T-helper 1 cell treated with Interleukin-12 subunit alpha and Interleukin-12 subunit beta and Interleukin-4 antibody, amounts not matched to agents 30 μg/mL and 1 μg/mL, for 36 hours (primary cell): ENCODE measurements around the gene NRCAM.

Experiments
- H3K27ac Mint-ChIP-seq: one replicate; pipeline ENCODE4 v1.8.0; 2021; ENCODE audit warnings: mild to moderate bottlenecking, mixed read lengths
- H3K27me3 Mint-ChIP-seq: one replicate; pipeline ENCODE4 v1.8.0; 2021; ENCODE audit warnings: low read depth, mixed read lengths
- H3K36me3 Mint-ChIP-seq: one replicate; pipeline ENCODE4 v1.8.0; 2021; ENCODE audit warnings: low read depth, mixed read lengths
- H3K4me1 Mint-ChIP-seq: one replicate; pipeline ENCODE4 v1.8.0; 2021; ENCODE audit warnings: low read depth, mixed read lengths
- H3K4me3 Mint-ChIP-seq: one replicate; pipeline ENCODE4 v1.8.0; 2021; ENCODE audit warnings: mild to moderate bottlenecking, moderate library complexity, mixed read lengths
- H3K9me3 Mint-ChIP-seq: one replicate; pipeline ENCODE4 v1.8.0; 2021; ENCODE audit warnings: mixed read lengths

NRCAM gene

DNA sequence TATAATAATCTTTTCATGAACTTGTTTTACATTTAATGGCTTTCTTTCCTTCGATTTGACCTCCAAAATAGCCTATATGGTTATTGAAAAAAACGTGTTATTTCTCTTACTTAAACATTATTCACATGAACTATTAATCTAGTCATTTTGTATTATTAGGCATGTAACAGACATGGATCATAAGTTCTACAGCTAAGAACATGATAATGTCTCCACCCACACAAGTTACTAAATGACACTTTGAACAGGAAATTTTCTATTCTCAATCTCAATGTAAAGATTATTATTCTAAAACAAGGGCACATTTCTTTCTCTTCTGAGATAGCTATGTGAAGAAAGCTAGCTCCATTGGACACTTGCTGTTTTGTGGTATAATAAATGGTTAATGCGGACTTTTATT lies 336.0 kb downstream of the NRCAM start:
- Mint-ChIP-seq H3K4me3 (no peak overlapping the region), H3K4me1 (no peaks in the 10 kb centered on the region), H3K27ac (no peak overlapping the region), H3K27me3 (no peaks in the 10 kb centered on the region), H3K36me3 (no peaks in the 10 kb centered on the region), H3K9me3 (no peaks in the 10 kb centered on the region)

DNA sequence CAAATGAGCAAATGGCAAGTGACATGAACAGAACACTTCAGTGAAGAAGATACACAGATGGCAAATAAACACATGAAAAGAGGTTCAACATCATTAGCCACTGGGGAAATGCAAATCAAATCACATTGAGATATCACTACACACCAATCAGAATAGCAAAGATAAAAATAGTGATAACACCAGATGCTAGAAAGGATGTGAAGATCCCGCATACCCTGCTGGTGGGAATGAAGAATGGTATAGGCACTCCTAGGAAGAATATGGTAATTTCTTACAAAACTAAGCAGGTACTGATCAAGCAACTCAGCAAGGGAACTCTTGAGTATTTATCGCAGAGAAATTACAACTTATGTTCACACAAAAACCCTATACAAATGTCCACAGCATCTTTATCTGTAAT lies 337.3 kb downstream of the NRCAM start:
- Mint-ChIP-seq H3K27ac (no peak overlapping the region), H3K27me3 (no peaks in the 10 kb centered on the region), H3K36me3 (no peaks in the 10 kb centered on the region), H3K4me1 (no peaks in the 10 kb centered on the region), H3K9me3 (no peaks in the 10 kb centered on the region), H3K4me3 (no peak overlapping the region)

DNA sequence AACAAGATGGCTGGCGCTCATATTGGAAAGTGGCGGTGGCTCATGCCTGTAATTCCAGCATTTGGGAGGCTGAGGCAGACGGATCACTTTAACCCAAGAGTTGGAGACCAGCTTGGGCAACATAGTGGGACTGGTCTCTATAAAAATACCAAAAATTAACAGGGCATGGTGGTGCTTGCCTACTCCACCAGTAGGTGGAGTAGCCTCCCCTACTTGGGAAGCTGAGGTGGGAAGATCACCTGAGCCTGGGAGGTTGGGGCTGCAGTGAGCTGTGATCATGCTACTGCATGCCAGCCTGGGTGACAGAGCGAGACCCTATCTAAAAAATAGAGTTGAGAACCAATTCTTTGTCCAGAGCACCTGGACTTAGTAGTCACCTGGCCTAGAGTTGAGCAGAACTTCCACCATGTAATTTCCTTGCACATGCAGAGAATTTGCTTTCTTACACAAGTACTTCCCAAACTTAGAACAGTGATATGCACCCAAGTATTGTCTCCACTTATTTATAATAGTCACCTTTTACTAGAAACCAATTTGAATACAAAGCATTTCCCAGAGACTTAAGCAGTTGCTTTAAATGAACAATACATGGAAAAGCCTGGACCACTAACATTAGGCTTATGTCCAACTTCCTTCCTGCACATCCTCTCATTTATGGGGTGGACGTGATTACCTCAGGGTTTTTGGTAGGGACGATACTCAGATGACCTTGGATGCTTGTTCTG lies 342.0 kb downstream of the NRCAM start:
- Mint-ChIP-seq H3K4me1 (no peaks in the 10 kb centered on the region), H3K4me3 (no peak overlapping the region), H3K36me3 (no peaks in the 10 kb centered on the region), H3K27me3 (no peaks in the 10 kb centered on the region), H3K9me3 (no peaks in the 10 kb centered on the region), H3K27ac (no peak overlapping the region)

DNA sequence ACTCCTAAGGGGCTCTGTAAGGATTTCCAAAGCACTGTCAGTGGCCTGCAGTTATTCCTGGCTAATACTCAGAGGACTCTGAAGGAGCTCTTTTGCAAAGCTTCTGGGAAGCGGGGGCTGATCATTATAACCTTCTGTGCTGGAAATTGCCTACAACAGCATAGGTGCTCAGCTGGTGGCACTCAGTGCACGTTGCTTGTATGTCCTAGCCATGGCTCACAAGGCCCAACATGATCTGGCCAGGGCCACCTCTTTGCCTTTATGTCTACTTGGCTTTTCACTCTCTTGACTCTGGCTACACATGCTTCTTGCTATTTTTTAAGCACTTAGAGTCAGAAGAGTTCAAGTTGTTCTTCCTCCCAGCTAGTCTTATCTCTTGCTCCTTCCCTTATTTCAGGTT lies 343.6 kb downstream of the NRCAM start:
- H3K4me1 Mint-ChIP-seq: no peaks in the 10 kb centered on the region
- H3K9me3 Mint-ChIP-seq: no peaks in the 10 kb centered on the region
- H3K27me3 Mint-ChIP-seq: no peaks in the 10 kb centered on the region
- H3K27ac Mint-ChIP-seq: no peak overlapping the region
- no peaks in the 10 kb centered on the region for H3K36me3 Mint-ChIP-seq
- H3K4me3 Mint-ChIP-seq: no peak overlapping the region

DNA sequence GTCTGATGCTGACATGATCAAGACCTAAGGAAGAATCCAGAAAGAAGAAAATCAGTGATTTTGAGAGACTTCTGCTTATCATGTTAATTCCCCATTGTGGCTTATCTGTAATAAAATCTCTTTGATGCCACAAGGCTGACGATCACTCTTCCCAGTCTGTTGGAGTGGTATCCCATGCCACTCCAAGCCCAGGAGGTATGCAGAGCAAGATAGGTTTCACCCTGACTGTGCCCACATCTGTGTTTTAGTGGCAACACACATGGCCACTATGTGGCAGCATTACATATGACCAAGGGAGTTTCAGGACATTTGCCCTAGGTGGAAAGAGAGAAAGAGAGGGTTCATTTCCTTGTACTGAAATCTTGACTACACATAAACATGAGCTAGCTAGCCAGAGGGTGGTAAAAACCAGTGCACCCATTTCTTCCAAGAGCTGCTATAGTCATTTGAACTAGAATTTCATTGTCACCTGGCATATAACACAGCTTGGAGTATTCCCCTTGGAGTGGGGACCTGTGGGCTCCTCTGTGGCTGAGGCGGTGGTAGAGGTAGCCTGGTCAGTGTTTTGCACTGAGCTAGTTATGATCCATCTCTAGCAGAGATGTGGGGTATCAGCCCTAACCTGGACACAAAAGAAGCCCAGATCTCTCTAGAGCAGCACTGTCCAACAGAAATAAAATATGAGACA lies 346.9 kb downstream of the NRCAM start:
- no peaks in the 10 kb centered on the region for H3K4me1 Mint-ChIP-seq
- no peaks in the 10 kb centered on the region for H3K27me3 Mint-ChIP-seq
- H3K9me3 Mint-ChIP-seq: no peaks in the 10 kb centered on the region
- no peaks in the 10 kb centered on the region for H3K36me3 Mint-ChIP-seq
- H3K27ac Mint-ChIP-seq: no peak overlapping the region
- no peak overlapping the region for H3K4me3 Mint-ChIP-seq

DNA sequence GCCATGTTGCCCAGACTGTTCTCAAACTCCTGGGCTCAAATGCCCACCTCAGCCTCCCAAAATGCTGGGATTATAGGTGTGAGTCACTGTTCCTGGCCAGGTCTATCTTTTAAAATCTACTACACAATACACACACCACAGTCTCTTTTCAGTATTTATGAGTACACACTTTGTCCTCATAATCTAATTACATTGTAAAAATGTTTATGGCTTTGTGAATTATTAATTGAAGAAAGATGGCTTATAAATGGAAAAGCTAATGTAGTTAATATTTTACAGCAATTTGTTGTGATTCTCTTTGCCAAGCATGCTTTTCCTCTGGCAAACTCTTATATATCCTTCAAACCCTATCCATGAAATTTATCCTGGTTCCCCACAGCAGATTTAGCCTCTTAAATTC lies 348.1 kb downstream of the NRCAM start:
- Mint-ChIP-seq H3K27ac (no peak overlapping the region), H3K36me3 (no peaks in the 10 kb centered on the region), H3K4me3 (no peak overlapping the region), H3K4me1 (no peaks in the 10 kb centered on the region), H3K27me3 (no peaks in the 10 kb centered on the region), H3K9me3 (no peaks in the 10 kb centered on the region)

DNA sequence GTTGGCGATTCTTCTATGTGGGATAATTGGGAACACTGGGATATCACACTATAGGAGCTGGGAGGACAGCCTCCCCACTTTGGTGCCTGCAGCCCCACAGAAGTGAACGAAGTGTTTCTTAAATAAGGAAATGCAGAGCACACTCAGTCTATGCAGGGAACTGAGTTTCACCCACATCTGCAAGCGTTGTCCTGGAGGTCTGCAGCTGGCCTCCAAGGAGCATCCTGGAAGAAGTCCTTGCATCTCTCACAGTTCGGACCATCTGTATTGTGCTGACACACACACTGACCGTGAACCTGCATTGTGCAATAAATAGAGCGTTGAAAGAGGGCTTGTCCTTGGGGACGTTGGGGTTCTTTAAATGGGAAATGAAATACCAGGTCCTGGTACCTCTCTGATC lies 351.9 kb downstream of the NRCAM start:
- H3K4me1 Mint-ChIP-seq: no peaks in the 10 kb centered on the region
- H3K4me3 Mint-ChIP-seq: no peak overlapping the region
- no peaks in the 10 kb centered on the region for H3K9me3 Mint-ChIP-seq
- H3K36me3 Mint-ChIP-seq: no peaks in the 10 kb centered on the region
- H3K27ac Mint-ChIP-seq: no peak overlapping the region
- peaks cover 3% of the 10 kb centered on the region for H3K27me3 Mint-ChIP-seq

DNA sequence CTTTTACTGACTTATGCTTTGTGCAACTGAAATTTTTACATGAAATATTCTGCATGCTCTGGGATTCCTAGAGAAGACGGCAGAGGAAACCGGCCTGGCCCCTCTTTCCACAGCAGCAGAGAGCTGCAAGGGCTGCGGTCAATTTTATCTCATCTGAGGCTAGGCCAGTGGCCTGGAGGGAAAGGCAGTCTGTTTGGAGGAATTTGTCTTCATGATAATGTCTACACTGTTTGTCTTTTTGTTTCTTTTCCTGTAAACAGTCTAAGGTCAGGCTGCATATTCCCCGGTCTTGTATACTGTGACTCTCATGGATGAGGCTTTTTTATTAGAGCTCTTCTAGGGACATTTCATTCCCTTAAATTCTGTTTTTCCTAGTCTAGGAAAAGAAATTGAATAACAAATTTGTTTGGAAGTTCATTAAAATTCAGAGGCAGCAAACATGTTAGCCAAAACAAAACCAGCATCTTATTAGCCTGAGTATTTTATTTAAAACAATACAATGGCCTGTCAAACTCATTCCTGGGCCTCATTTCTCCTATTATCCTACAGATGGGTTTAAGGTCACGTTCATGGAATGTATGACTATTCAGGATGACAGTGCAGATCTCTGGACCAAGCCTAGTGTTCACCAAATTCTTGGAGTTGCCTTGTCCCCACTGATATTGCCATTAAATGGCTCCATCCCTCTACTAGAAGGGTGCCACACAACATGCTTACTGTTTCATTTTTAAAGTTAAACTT lies 352.5 kb downstream of the NRCAM start:
- Mint-ChIP-seq H3K27me3 (peaks cover 8% of the 10 kb centered on the region), H3K4me3 (no peak overlapping the region), H3K27ac (no peak overlapping the region), H3K4me1 (no peaks in the 10 kb centered on the region), H3K36me3 (no peaks in the 10 kb centered on the region), H3K9me3 (no peaks in the 10 kb centered on the region)

DNA sequence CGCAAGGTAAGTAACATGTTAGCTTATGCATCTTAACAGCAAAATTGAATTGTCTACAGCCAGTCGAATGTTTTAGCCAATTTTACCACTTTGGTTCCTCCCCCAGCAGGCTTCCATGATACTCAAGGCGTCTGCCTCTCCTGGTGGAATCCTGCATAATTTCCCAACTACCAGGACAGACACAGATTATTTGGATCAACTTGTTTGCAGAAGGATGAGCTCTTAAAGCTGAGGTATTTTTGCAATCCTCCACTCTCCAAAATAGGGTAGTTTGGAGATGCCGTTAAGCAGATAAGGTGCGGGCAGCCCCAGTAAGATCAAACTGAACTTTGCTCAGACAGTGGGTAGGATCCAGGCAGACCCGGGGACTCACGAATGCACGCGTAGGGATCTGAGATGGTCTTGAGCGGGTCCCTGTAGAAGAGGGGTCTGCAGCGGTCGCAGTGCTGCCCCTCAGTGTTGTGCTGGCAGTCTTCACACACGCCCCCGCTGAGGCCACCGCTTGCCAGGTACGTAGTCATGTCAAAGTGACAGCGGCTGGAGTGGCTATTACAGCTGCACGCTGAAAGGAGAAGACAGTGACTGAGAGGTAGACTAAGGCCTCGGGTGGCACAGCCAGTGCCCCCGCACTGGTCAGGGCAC lies 353.4 kb downstream of the NRCAM start:
- no peaks in the 10 kb centered on the region for H3K36me3 Mint-ChIP-seq
- H3K4me3 Mint-ChIP-seq: no peak overlapping the region
- no peak overlapping the region for H3K27ac Mint-ChIP-seq
- H3K9me3 Mint-ChIP-seq: no peaks in the 10 kb centered on the region
- peaks cover 10% of the 10 kb centered on the region for H3K27me3 Mint-ChIP-seq
- H3K4me1 Mint-ChIP-seq: no peaks in the 10 kb centered on the region

DNA sequence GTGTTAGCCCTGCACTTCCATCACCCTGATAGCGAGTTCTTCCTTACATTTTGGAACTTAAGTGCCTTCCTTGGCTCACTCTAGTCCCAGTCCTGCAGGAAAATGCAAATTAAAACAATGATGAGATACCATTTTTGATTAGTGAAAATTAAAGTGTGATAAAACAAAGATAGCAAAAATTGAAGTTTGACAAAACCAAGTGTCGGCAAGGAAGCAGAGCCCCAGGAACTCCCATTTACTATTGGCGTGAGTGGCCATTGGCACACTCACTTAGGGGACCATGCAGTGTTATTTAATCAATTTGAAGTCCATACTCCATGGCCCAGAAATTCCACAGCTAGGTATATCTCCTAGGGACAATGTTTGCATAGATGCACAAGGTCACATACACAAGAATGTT lies 354.5 kb downstream of the NRCAM start:
- Mint-ChIP-seq H3K27ac (no peak overlapping the region), H3K27me3 (peaks cover 10% of the 10 kb centered on the region), H3K36me3 (no peaks in the 10 kb centered on the region), H3K9me3 (no peaks in the 10 kb centered on the region), H3K4me1 (no peaks in the 10 kb centered on the region), H3K4me3 (no peak overlapping the region)

DNA sequence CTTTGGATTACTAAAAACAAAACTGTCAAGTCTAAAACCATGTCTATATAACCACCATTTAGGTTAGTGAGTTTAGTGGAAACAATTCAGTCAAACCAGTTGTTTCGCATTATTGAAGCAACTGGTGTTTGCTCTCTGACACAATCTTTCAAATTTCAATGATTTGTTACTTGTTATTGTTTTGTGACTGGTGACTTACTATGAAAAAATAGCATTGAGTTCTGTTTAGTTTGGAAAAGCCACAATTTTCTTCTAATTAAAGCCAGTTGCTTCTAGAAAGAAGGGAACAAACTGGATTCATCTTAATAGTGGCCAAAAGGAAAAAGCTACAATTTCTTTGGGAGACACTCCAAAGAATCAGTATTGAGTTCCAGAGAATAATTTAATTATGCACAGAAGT lies 356.5 kb downstream of the NRCAM start:
- H3K9me3 Mint-ChIP-seq: no peaks in the 10 kb centered on the region
- H3K4me1 Mint-ChIP-seq: no peaks in the 10 kb centered on the region

DNA sequence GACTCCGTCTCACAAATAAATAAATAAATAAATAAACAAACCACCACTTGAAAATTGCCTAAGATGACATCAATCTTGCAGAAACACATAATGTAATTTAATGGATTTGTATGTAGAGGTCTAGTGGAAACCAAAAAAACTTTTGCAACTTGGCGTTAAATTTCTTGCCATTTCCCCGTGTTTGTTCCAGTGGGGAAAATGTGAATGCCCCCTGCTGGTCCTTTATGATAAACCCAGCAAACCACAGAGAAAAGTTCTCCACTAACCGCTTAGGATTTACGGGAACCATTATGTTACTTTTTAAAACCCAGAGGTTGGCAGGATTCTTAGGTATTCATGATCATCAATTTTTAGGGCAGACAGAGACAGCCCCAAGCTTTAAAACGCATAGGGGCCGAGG lies 358.5 kb downstream of the NRCAM start:
- Mint-ChIP-seq H3K27me3 (peaks cover 14% of the 10 kb centered on the region), H3K27ac (no peak overlapping the region), H3K9me3 (no peaks in the 10 kb centered on the region), H3K4me1 (no peaks in the 10 kb centered on the region), H3K36me3 (no peaks in the 10 kb centered on the region), H3K4me3 (no peak overlapping the region)

More for the DNA sequence above, 356.5 kb downstream of the NRCAM start:
- Mint-ChIP-seq H3K36me3 (no peaks in the 10 kb centered on the region), H3K4me3 (no peak overlapping the region), H3K27ac (no peak overlapping the region), H3K27me3 (peaks cover 13% of the 10 kb centered on the region)
